ENCODE measurements around the gene NKX2-1.

GRCh38 chr14:36550899-36551298 is 30.9 kb upstream of the NKX2-1 start:
- TF ChIP-seq CTCF (conservative IDR thresholded peaks at IDR 0.05; ENCODE audit: low read length) (no peak), EZH2phosphoT487 (IDR thresholded peaks at IDR 0.05; ENCODE audit: borderline replicate concordance) (no peak)

Data from Loucy (cell line).